Measurements from ENCODE around the gene RFC3. TPM values are rescaled to one million over a fixed set of nuclear protein-coding genes. Genes with fewer than 3 reads are reported as not detected.
A peak's percentile ranks its signal among the peaks of the same experiment; 100 is the strongest.

Gene RFC3
- total and polyA plus RNA-seq, 2 experiments from 2014 or later, result 12.7 to 13.9 TPM

- H3K36me3 ChIP-seq, result no peaks in the 10 kb centered on the region
- no peak overlapping the region for H3K4me3 ChIP-seq
- H3K9me3 ChIP-seq (ENCODE audit: low read depth), result no peaks in the 10 kb centered on the region
- H3K27me3 ChIP-seq, result no peaks in the 10 kb centered on the region
- no peak for TF ChIP-seq CTCF (IDR thresholded peaks at IDR 0.05; ENCODE audit: low read depth, low read length)
- no peak overlapping the region for H3K27ac ChIP-seq
- peak in 1 of 2 donors; percentile 6 for DNase-seq (ENCODE audit: low read depth in 1 of 2, low spot score in 1 of 2)
- H3K4me1 ChIP-seq (ENCODE audit: low read depth), result no peaks in the 10 kb centered on the region
Observed at GRCh38 chr13:33884531-33885220, 66.7 kb downstream of the RFC3 start.

All from cardiac muscle cell (in vitro differentiated cells and primary cell).